Right renal pelvis (tissue), 4 donors: ENCODE results near the gene CTSZ. TPM values are rescaled to one million over a fixed set of nuclear protein-coding genes. Genes with fewer than 3 reads are reported as not detected.
"Not testable (repeated sequence)": the region's sequence is repeated elsewhere in the genome, so short reads cannot be mapped to it uniquely, and the experiment has no call there.

Source experiments
- DNase-seq, 4 donors: peaks; one replicate each; pipeline ENCODE4 v3.0.0-alpha.2; 2013; ENCODE audit warnings: low read depth in 4 of 4, low spot score in 3 of 4, missing footprints in 1 of 4
- polyA plus RNA-seq, 4 donors: library from polyadenylated mRNA; unstranded; fragments of 120-200 nt; gene quantifications; one replicate each; pipeline ENCODE4 v1.2.1, GENCODE V29; 2013; ENCODE audit not compliant: insufficient read length in 4 of 4

Gene CTSZ
- polyA plus RNA-seq, 4 donors: 77.1 to 88.5 (median 78.7) TPM

GRCh38 chr20:58953050-58953449 is 54.0 kb downstream of the CTSZ start:
- no peak for DNase-seq

DNA sequence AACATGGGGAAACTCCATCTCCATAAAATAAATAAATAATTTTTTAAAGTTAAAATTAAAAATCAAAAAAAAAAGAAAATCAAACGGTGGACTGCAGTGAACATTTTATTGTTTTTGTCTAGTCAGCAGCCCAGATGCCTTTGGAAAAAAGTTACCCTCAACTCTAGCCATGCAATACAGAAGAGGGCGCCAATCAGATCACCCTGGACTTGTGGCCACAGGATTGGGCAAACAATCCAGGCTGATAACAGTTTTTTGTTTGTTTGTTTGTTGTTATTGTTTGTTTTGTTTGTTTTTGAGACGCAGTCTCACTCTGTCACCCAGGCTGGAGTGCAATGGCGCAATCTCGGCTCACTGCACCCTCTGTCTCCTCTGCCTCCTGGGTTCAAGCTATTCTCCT is 56.5 kb downstream of the CTSZ start:
- no peak for DNase-seq

DNA sequence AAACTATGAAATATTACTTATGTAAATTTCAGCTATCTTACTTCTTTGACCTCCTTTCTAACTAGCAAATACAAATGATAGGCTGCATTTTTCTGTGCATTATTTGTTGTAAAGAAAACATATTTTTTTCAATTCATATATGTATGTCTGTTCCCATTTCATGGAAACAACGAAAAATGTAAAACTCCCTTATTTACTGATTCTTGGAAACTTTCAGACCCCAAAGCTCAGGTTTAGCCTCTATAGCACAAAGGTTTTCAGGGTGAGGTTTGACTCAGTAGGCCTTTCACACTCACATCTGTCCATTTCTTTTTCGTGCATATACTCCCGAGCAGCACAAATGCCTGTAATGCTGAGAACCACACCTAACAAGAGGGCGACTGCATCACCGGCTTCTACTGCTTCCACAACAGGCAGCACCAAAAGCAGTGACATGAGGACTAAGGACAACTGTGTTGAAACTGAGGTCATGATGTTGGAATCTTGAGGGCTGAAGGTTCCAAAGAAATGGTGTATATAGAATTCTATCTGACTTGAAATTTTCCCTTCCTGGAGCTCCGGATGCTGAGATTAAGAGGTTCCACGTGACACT is 59.2 kb downstream of the CTSZ start:
- not testable (repeated sequence) for DNase-seq

DNA sequence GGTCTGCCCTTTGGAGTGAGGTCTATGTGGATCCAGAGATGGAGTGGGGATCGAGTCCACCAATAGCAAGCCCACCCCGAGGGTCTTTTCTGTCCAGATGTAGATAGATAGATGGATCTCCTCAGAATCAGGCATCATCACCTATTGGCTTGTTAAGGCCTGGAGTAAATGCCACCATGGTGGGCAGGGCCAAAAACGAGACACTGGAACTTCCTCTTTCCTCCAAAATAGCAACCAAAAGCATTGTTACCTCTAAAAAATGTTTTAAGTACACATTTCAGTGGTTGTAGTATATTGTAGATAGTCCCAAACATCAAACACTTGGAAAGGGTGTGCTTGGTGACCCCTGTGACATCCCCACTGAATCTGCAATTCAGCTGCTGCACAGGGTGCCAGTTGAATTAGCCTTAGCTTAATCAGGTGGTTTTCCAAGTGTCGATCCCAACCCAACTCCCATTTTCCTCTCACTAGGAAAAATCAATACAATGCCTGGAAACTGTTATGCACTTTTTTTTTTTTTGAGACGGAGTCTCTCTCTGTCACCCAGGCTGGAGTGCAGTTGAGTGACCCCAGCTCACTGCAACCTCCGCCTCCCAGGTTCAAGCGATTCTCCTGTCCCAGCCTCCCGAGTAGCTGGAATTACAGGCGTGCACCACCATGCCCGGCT is 61.0 kb downstream of the CTSZ start:
- no peak for DNase-seq

Other genes with a start within 250 kb of the CTSZ start
- 1 to 10 TPM in 2 of 4 donors, under 1 TPM in 2; 0.63 to 1.3 (median 1.00) TPM for gene GNAS-AS1, start 156.4 kb downstream of the CTSZ start, polyA plus RNA-seq
- 1,000 to 10,000 TPM; 1,952 to 2,271 (median 2,027) TPM for gene GNAS, start 154.5 kb downstream of the CTSZ start, polyA plus RNA-seq
- 100 to 1,000 TPM; 118 to 138 (median 125) TPM for gene NELFCD, start 26.0 kb downstream of the CTSZ start, polyA plus RNA-seq
- gene TUBB1, start 12.2 kb upstream of the CTSZ start, polyA plus RNA-seq: 1 to 10 TPM; 1.8 to 5.4 (median 2.5) TPM
- 100 to 1,000 TPM; 180 to 207 (median 201) TPM for gene ATP5F1E, start 25.1 kb upstream of the CTSZ start, polyA plus RNA-seq
- 10 to 100 TPM; 66.6 to 86.1 (median 73.9) TPM for gene PRELID3B, start 35.5 kb upstream of the CTSZ start, polyA plus RNA-seq
- under 1 TPM; 0.08 to 0.14 (median 0.12) TPM for gene ZNF831, start 156.6 kb upstream of the CTSZ start, polyA plus RNA-seq